ENCODE data around the gene CACNB2. TPM values are rescaled to one million over a fixed set of nuclear protein-coding genes. Genes with fewer than 3 reads are reported as not detected.

Gene CACNB2
- total and polyA plus RNA-seq, 10 of the 15 experiments (the other 5 are each of a cell fraction or from before 2014, with no cell fraction given) = 0.62 to 8.1 (median 1.2) TPM

DNA sequence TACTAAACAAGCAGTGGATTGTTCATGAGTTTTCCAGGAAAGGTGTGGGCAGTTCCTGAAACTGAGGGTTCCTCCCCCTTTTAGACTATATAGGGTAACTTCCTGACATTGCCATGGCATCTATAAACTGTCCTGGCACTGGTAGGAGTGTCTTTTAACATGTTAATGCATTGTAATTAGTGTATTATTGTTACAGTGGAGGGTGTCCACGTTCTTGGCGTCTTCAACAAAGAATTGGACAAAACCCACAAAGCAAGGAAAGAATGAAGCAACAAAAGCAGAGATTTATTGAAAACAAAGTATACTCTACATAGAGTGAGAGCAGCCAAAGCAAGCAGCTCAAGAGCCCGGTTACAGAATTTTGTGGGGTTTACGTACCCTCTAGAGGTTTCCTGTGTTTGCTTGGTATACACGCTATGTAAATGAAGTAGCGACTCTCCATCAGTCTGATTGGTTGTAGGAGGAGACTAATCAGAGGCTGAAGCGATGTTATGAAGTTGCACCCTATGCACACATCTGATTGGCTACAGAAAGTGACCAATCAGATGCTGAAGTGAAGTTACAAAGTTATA lies 335.9 kb downstream of the CACNB2 start:
- intact Hi-C loops (cut with micrococcal nuclease; ENCODE audit: unreplicated experiment) (loop anchor here (10.0 kb wide), 1 partner anchor 231 kb away; no protein-coding TSS in a partner anchor), in situ Hi-C loops (cut with MboI) (no loop called here)
- H3K9me3 ChIP-seq (replicated peaks; ENCODE audit: control insufficient read depth, insufficient read depth, low read length) = no peaks in the 10 kb centered on the region
- ChIA-PET POLR2A (no interaction called here), SMC1A (ENCODE audit: uncharacterized antibody, unreplicated experiment) (no interaction called here), CTCF (no interaction called here), RAD21 (ENCODE audit: unreplicated experiment) (no interaction called here)
- no peaks in the 10 kb centered on the region for H3K79me2 ChIP-seq (ENCODE audit: control insufficient read depth, insufficient read depth, low read length)
- WGBS (ENCODE audit: insufficient coverage, insufficient replicate concordance, low lambda C conversion rate, missing lambda C conversion rate) = 81% methylated on average over 7 of the region's 7 CpGs
- DNase-seq (ENCODE audit: low read depth, low spot score) (no peak), FAIRE-seq (no peak), ATAC-seq (no peak)
- no peak overlapping the region for H3K9ac ChIP-seq (ENCODE audit: control insufficient read depth, insufficient read depth, low read length)
- H3K27me3 ChIP-seq (replicated peaks in 1 of 2; ENCODE audit: control insufficient read depth in 2 of 2, insufficient read depth in 2 of 2, low read length in 1 of 2) = no peaks in the 10 kb centered on the region
- H3K4me2 ChIP-seq (ENCODE audit: control insufficient read depth, insufficient read depth) = no peak overlapping the region
- no peaks in the 10 kb centered on the region for H3K4me1 ChIP-seq (ENCODE audit: control insufficient read depth, insufficient read depth, low read length)
- no peak overlapping the region for H3K4me3 ChIP-seq
- H3K27ac ChIP-seq (ENCODE audit: control insufficient read depth, insufficient read depth) = no peak overlapping the region
- H3K36me3 ChIP-seq (ENCODE audit: control insufficient read depth in 2 of 2, insufficient read depth in 2 of 2, low read length in 1 of 2) = no peaks in the 10 kb centered on the region
- no peak overlapping the region for H2AFZ ChIP-seq (ENCODE audit: control insufficient read depth, low read depth, low read length)
- TF ChIP-seq PML (IDR thresholded peaks at IDR 0.05; ENCODE audit: low read length) (no peak), GATAD2B (conservative IDR thresholded peaks at IDR 0.05; ENCODE audit: low read depth) (no peak), RUNX3 (IDR thresholded peaks at IDR 0.05; ENCODE audit: low read length) (no peak), TARDBP (IDR thresholded peaks at IDR 0.05; ENCODE audit: borderline replicate concordance) (no peak), STAT3 (IDR thresholded peaks at IDR 0.05; ENCODE audit: low read depth, low read length) (no peak), ZNF217 (IDR thresholded peaks at IDR 0.05) (no peak), NFIC (IDR thresholded peaks at IDR 0.05; ENCODE audit: low read depth, low read length) (no peak), ZNF274 (IDR thresholded peaks at IDR 0.05; ENCODE audit: insufficient read depth, insufficient read length) (no peak), CBFB (IDR thresholded peaks at IDR 0.05; ENCODE audit: low read depth) (no peak), RB1 (IDR thresholded peaks at IDR 0.05; ENCODE audit: borderline replicate concordance) (no peak), YY1 (IDR thresholded peaks at IDR 0.05; ENCODE audit: low read depth, low read length) (no peak), ZZZ3 (IDR thresholded peaks at IDR 0.05; ENCODE audit: control insufficient read depth, insufficient read length, low read depth) (no peak), SPI1 (IDR thresholded peaks at IDR 0.05; ENCODE audit: borderline replicate concordance, insufficient read depth, low read depth, low read length) (no peak), BHLHE40 (IDR thresholded peaks at IDR 0.05; ENCODE audit: borderline replicate concordance in 1 of 2, low read depth in 2 of 2, low read length in 1 of 2) (no peak), POU2F2 (IDR thresholded peaks at IDR 0.05; ENCODE audit: borderline replicate concordance, low read depth, low read length) (no peak), NFXL1 (IDR thresholded peaks at IDR 0.05; ENCODE audit: borderline replicate concordance) (no peak), NRF1 (conservative IDR thresholded peaks at IDR 0.05; ENCODE audit: low read depth, low read length) (no peak), ZNF207 (IDR thresholded peaks at IDR 0.05; ENCODE audit: borderline replicate concordance) (no peak)
- TF ChIP-seq, protein P1, sequence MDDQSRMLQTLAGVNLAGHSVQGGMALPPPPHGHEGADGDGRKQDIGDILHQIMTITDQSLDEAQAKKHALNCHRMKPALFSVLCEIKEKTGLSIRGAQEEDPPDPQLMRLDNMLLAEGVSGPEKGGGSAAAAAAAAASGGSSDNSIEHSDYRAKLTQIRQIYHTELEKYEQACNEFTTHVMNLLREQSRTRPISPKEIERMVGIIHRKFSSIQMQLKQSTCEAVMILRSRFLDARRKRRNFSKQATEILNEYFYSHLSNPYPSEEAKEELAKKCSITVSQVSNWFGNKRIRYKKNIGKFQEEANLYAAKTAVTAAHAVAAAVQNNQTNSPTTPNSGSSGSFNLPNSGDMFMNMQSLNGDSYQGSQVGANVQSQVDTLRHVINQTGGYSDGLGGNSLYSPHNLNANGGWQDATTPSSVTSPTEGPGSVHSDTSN (IDR thresholded peaks at IDR 0.05; ENCODE audit: insufficient replicate concordance, low read depth, low read length) = no peak
- TF ChIP-seq, protein P2, sequence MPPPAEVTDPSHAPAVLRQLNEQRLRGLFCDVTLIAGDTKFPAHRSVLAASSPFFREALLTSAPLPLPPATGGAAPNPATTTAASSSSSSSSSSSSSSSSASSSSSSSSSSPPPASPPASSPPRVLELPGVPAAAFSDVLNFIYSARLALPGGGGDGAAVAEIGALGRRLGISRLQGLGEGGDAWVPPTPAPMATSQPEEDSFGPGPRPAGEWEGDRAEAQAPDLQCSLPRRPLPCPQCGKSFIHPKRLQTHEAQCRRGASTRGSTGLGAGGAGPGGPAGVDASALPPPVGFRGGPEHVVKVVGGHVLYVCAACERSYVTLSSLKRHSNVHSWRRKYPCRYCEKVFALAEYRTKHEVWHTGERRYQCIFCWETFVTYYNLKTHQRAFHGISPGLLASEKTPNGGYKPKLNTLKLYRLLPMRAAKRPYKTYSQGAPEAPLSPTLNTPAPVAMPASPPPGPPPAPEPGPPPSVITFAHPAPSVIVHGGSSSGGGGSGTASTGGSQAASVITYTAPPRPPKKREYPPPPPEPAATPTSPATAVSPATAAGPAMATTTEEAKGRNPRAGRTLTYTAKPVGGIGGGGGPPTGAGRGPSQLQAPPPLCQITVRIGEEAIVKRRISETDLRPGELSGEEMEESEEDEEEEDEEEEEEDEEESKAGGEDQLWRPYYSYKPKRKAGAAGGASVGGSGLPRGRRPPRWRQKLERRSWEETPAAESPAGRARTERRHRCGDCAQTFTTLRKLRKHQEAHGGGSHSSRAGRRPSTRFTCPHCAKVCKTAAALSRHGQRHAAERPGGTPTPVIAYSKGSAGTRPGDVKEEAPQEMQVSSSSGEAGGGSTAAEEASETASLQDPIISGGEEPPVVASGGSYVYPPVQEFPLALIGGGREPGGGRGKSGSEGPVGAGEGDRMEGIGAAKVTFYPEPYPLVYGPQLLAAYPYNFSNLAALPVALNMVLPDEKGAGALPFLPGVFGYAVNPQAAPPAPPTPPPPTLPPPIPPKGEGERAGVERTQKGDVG (CRISPR knock-in tag; IDR thresholded peaks at IDR 0.05) = no peak
- H4K20me1 ChIP-seq (ENCODE audit: control insufficient read depth, insufficient read depth) = no peaks in the 10 kb centered on the region
- BruUV-seq (replicated peaks) = no TSS peak

Data from GM12878 (cell line).